Measurements from ENCODE around the gene PCNA. TPM values are rescaled to one million over a fixed set of nuclear protein-coding genes. Genes with fewer than 3 reads are reported as not detected.
A peak's percentile ranks its signal among the peaks of the same experiment; 100 is the strongest.

PCNA gene
- total RNA-seq, 4 donors from 2014 or later: 43.0 to 112 (median 59.6) TPM

DNA sequence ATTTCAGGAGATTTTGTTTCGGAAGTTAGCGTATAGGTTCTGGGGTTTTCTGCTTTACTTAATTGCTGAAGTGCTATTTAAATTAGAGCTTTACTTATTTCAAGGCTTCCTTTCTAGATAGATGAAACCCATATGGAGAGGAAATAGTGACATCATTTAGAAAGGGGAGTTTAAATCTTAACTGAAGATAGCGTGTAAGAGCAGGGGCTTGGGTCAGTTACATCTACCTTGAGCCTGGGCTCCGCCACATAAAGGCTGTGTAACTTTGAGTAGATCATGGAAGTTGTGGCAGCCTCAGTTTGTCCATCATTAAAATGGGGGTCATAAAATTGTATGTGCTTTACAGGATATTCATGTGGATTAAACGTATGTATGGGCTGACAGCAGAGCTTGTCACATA, 11.7 kb upstream of the PCNA start:
- Histone ChIP-seq H3K9me3 (no peaks in the 10 kb centered on the region), H3K27ac (peak overlapping the region in 1 of 2 donors; percentile 15), H3K36me3 (no peaks in the 10 kb centered on the region), H3K4me3 (no peak overlapping the region), H3K4me1 (peaks cover 6 to 13% of the 10 kb centered on the region in 2 donors), H3K27me3 (no peaks in the 10 kb centered on the region)
- TF ChIP-seq POLR2A (IDR thresholded peaks at IDR 0.05): no peak
- TF ChIP-seq, protein P1, sequence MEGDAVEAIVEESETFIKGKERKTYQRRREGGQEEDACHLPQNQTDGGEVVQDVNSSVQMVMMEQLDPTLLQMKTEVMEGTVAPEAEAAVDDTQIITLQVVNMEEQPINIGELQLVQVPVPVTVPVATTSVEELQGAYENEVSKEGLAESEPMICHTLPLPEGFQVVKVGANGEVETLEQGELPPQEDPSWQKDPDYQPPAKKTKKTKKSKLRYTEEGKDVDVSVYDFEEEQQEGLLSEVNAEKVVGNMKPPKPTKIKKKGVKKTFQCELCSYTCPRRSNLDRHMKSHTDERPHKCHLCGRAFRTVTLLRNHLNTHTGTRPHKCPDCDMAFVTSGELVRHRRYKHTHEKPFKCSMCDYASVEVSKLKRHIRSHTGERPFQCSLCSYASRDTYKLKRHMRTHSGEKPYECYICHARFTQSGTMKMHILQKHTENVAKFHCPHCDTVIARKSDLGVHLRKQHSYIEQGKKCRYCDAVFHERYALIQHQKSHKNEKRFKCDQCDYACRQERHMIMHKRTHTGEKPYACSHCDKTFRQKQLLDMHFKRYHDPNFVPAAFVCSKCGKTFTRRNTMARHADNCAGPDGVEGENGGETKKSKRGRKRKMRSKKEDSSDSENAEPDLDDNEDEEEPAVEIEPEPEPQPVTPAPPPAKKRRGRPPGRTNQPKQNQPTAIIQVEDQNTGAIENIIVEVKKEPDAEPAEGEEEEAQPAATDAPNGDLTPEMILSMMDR (IDR thresholded peaks at IDR 0.05): no peak
- intact Hi-C loops (cut with DNase I; ENCODE audit: low total_unique reads): no loop called here
- no peak for DNase-seq

DNA sequence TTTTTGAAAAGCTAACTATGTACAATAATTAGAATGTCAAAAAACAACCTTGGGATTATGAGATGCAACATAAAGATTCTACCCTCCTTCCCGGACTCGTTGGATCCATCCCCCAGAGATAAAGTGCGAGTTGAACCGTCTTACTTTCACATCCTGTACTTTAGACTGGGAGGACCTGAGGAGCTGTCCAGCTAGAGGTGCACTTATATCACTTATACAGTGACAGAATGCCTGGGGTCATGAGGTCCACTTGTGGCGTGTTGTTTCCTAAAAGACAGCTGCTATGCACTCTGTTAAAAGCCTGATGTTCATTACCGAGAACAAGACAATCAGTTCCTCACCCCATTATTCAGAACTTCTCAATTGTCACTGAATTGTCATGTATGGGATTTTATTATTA, 9.1 kb upstream of the PCNA start:
- intact Hi-C loops (cut with DNase I; ENCODE audit: low total_unique reads): loop anchor here (5.0 kb wide), 1 partner anchor 63 kb away; no protein-coding TSS in a partner anchor
- peak overlapping the region in 1 of 2 donors; percentile 87 for H3K27ac ChIP-seq
- no peak for DNase-seq
- H3K36me3 ChIP-seq: no peaks in the 10 kb centered on the region
- TF ChIP-seq, protein P1 (IDR thresholded peaks at IDR 0.05): no peak
- no peak for TF ChIP-seq POLR2A (IDR thresholded peaks at IDR 0.05)
- H3K9me3 ChIP-seq: no peaks in the 10 kb centered on the region
- peaks cover 4% of the 10 kb centered on the region in 2 donors for H3K4me1 ChIP-seq
- H3K27me3 ChIP-seq: no peaks in the 10 kb centered on the region
- H3K4me3 ChIP-seq: no peak overlapping the region

DNA sequence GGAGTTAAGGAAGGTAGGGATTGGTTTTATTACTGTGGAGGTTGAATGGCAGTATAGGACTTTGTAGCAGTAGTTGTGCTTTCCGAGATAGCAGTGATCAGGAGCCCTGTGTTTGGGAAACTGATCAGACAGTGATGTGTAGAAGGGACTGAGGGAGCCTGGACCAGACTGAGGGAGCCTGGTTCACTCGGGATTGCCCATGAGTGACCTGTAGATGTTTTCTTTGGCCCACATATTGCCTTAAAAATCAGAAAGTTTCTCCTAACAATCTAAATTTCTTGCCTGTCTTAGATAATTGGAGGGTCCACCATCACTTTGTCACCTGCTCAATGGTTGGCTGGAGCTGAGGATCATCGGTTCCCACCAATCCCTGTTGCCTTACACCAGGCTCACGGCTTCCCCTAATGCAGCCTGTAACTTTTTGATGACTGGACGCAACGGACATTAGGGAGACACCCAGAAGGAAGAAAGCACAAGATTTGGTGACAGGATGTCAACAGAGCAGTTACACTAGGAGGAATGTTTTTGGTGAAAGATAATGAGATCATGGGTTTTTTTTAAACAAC, 8.2 kb upstream of the PCNA start:
- Histone ChIP-seq H3K4me1 (peaks cover 4% of the 10 kb centered on the region in 2 donors), H3K36me3 (no peaks in the 10 kb centered on the region), H3K27me3 (no peaks in the 10 kb centered on the region), H3K4me3 (peak overlapping the region; percentile 50 to 80), H3K27ac (peak overlapping the region; percentile 87 to 88), H3K9me3 (no peaks in the 10 kb centered on the region)
- TF ChIP-seq, protein P1 (IDR thresholded peaks at IDR 0.05): no peak
- no peak for TF ChIP-seq POLR2A (IDR thresholded peaks at IDR 0.05)
- intact Hi-C loops (cut with DNase I; ENCODE audit: low total_unique reads): loop anchor here (5.0 kb wide), 1 partner anchor 64 kb away; no protein-coding TSS in a partner anchor
- no peak for DNase-seq

DNA sequence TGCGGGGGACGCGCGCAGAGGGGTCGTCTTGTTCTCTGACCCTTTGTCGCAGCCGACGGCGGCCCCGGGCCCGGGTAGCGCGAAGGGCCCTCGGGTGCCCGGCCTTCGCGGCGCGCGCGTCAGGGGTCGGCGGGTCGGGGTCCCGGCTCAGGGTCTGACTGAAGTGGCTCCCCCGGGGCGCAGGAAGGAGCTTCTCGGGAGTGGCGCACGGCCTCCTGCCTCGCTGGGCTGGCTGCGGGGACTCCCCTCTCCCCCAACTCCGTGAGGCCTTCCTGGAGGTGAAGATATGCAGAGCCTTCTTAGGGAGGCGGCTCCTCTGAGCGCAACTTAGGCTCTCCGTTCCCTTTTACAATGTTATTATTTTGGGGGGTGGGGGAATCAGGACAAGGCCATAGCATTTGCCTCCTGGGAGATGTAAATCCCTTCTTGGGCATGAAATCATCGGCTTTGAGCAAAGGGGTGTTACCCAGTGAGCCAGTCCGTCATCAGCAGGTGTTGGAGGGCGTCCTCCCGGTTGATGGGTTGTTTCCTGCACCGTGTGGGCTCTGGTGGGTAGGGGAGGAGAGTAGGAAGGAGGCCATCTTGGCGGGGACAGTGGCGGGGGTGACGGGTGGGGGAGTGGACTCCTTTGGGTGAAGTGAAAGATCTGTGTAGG, 7.6 kb upstream of the PCNA start:
- Histone ChIP-seq H3K4me1 (peaks cover 4% of the 10 kb centered on the region in 2 donors), H3K27ac (peak overlapping the region; percentile 87 to 88), H3K4me3 (peak overlapping the region; percentile 50 to 80), H3K9me3 (no peaks in the 10 kb centered on the region), H3K27me3 (no peaks in the 10 kb centered on the region), H3K36me3 (no peaks in the 10 kb centered on the region)
- intact Hi-C loops (cut with DNase I; ENCODE audit: low total_unique reads): loop anchor here (5.0 kb wide), 1 partner anchor 65 kb away; no protein-coding TSS in a partner anchor
- peak; percentile 46 to 47 for DNase-seq
- TF ChIP-seq, protein P1 (IDR thresholded peaks at IDR 0.05): no peak
- TF ChIP-seq POLR2A (IDR thresholded peaks at IDR 0.05): no peak

All from uterus (tissue), 4 donors.